Hindlimb muscle (tissue), 1 donor: ENCODE data around the gene GHRHR. TPM values are rescaled to one million over a fixed set of nuclear protein-coding genes. Genes with fewer than 3 reads are reported as not detected.
A peak's percentile ranks its signal among the peaks of the same experiment; 100 is the strongest.

Source experiments
- DNase-seq: peaks from one replicate; pipeline ENCODE4 v3.0.0-alpha.2; 2013
- polyA plus RNA-seq: library from polyadenylated mRNA; unstranded; fragments of 120-200 nt; gene quantifications from one replicate; pipeline ENCODE4 v1.2.1, GENCODE V29; 2013; ENCODE audit not compliant: insufficient read length

Gene GHRHR
- polyA plus RNA-seq, 1 donor = 0.58 TPM

DNA sequence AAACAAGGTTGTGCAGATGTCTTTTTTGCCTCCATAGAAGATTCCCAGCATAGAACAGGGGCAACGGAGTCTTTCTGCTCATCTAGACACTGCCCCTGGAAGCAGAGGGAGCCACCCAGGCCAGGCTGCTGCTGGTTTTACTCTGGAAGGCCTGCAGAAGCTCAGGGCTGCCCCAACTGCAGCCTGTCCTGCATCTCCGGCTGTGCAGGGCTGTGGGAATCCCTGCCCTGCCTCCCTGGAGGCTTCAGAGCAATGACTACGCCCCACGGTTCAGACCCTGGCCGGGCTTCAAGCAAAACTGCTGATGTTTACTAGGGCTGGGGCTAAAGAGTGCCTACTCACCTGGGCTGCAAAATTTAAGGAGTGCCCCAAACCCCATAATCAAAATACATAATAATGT, 43.9 kb downstream of the GHRHR start:
- DNase-seq = no peak

DNA sequence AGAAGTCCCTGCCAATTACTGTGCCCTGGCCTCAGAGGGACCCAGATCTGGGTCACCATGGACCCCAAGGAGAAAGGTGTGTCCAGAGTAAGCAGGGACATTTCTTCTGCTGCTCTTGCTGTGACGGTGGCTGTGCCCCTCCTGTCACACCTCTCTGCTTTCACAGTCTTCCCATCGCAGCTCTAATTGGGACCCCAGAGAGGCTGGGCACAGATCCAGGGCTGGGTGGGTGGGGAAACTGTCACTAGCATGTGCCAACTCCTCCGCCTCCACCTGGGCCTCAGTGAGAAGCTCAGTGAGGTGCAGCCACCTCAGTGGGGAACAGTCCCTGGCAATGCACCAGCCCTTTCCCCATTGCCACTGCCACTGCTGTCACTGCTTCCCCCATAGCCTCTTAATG, 51.1 kb downstream of the GHRHR start:
- no peak for DNase-seq

DNA sequence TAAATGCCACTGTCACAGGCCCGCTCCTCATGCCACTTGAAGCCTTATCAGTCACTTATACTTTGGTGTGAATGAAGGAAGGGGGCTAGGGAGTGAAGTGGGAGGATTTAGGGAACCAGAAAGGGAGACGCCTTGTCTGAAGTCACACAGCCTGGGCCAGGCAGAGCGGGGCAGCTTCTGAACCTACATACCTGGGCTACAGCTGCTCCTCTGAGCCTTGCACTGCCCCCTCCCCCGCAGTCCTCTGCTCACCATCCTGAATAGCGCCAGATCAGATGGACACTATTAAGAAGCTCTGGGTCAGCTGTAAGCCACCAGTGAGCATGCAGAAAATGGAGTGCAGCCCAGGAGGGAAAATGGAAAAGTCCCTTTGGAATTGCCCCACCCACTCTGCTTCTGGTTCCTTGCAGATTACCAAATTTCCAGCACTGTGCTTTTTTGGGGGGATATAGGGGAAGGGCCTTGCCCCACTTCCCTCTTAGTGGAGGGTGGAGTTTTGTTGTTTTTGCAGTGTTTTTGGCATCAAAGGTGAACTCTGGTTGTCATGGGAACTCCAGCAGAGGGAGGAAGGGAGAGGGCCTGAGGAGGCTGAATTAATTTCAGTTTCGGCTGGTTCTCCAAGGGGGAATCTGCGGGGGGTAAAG, 53.4 kb downstream of the GHRHR start:
- DNase-seq = no peak

DNA sequence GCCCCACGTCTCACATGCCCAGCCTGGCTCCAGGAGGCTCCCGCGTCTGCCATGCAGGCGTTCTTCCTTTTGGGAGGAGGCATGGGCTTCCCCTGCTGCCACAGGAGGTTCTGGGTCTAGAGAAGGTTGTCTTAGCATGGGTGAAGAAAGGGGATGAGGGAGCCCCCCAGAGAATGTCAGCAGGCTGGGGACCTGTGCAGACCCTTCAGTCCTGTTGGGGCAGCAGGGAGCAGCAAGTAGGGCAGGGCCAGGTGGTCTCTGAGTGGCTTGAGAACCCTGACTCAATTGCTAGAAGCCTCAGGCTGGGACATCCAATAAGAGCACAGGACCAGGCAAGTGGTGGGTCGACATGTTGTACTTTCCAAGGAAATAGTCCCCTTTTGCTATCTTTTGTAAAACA, 54.0 kb downstream of the GHRHR start:
- DNase-seq = no peak

DNA sequence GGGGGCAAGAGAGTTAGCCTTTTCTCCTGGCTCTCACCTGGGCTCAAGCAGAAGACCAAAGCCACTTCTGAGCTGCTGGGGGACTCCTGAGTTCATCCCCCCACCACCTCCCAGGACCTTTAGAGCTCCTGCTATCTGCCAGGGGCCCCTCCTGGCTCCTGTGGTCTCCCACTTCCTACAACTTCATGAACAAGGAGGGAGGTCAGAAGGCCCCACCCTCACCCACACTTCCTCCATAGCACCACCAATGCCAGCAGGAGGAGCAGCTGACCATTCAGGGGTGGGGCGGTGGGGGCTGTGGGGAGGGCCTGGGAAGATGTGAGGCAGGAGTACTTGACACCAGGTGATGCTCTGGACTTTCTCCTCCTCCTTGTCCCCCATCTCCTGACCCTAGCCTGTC, 55.8 kb downstream of the GHRHR start:
- no peak for DNase-seq

DNA sequence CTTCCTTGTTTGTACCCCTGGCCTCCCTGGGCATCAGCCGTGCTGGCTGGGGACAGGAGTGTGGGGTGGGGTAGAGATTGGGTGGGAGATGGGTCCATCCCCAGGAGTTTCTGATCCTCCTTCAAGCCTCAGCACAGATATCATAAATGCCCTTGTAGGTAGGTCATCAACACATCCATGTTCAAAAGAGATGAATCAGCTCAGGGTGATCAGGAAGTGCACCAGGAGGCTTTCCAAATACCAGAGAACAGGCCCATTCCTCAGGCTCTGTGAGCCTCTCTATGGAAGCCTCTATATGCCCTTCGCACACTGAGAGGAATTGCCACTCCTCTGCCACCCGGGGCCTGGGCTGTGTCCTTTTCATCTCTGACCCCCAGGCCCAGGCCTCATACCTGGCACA, 56.4 kb downstream of the GHRHR start:
- DNase-seq = no peak

DNA sequence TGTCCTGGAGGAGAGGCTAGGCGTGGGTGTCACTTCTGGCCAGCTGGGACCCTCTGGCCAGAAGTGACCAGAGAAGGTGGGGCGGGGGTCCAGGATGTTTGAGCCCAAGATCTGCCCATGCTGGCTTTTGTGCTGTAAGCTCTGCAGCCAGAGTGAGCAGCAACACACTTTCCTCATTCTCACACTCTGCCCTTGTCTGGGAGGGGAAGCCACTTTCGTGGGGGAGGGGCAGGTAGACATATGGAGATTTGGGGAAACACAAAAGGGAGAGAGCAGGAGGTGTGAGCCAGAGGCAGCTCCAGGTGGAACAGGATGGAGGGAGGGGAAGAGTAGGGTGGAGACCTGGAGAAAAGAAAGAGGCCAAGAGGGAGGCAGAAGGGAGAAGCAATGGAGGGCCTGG, 56.9 kb downstream of the GHRHR start:
- DNase-seq = no peak

DNA sequence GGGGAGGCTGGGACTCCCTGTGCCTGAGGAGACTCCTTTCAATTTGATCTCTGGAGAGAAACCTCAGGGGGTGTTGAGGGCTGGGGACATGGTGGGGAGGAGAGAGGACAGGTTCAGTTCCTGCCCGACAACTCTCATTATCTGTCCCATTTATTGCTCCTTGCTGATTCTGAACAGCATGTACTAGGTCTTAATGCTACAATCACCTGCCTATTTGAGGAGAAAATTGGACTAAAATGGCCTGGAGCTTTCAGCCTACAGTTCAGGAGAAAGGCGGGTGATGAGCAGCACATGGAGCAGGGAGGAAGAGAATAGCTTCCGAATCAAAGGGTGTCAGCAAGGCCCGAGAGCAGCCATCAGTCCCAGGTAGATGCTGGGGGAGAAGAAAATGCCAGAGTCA, 58.4 kb downstream of the GHRHR start:
- no peak for DNase-seq

DNA sequence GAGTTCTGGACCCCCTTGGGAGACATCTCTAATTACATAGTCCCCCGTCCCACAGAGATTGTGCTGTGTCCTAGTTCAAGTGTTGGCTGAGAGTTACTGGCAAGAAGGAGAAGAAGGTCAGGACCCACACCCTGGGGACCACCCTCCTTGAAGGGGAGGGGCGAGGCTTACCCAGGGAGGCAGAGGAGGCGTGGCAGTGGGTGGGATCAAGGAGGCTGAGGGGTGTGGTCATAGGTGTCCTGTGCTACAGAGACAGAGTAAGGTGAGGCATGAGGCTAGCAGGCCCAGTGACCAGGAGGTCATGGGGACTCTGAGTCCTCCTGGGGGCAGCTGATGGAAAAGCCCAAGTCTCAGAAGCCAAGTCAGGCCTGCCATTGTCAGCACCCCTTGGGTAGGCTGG, 59.0 kb downstream of the GHRHR start:
- DNase-seq = no peak

DNA sequence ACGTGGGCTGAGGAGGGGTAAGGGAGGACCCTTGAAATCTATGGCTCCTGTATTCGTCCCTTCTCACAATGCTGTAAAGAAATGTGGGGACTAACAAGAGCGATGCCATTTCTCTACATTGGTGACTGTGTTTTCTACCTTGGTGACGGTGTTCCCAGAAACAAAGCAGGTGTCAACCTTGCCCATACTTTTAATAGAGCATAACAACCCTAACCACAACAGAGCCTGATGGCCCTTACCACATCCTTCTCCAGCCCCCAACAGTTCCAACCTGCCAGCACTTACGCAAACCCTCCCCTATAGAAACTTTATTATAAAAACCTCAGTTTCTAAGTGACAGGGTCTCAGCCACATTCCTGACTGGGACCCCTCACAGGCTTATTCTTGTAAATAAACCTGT, 60.1 kb downstream of the GHRHR start:
- DNase-seq = no peak

DNA sequence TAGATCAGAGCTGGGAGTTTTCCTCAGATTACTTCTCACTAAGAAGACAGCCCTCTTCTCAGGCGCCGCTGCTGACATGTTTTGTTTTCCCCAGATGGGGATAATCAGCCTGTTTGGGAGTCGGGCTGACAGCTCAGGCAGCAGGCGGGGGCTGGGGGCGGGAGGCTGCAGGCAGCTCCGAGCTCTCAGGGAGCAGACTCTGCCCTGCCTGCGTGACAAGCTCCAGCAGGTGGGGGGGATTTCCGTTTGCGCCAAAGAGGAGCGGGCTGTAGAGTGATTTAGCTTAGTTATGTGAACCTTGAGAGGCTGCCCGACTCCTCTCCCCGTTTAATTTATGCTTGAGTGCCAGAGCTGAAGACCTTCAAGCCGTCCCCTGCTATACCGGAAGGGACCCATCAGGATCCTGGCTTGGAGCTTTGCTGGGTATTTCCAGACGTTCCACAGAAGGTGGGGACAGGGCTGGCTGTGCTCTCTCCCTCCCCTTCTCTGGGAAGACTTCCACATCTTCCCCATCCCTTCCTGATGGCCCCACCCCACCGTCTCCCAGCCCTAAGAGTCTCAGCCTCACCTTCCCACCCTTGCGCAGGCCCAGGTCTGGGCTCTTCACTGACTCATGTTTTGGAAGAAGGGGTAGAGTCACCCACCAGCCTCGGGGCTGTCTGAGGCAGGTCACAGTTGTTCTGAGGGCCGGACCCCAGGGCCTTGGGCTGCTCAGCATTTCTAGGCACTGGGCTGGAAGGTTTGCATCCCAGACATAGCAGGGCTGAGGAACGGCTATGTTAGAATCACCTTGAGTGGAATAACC, 63.6 kb downstream of the GHRHR start:
- peak; percentile 52 for DNase-seq

DNA sequence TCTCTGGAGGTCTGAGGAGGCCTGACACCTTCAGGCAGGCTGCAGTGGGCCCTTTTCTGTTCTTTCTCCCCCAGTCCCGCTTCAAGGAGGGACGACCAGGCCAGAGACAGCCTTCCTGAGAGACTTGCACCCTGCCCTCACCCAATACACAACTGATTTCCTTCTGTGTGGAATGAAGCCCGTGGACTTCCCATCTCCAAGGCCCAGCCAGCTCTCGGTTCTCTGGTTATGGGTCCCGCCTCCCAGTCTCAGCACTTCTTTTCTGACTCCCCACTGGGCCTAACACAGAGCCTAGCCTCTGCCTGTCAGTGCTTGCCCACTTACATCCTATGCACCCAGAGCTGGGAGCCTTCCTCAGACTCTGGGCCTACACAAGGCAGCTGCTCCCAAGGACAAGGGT, 64.3 kb downstream of the GHRHR start:
- DNase-seq = no peak

DNA sequence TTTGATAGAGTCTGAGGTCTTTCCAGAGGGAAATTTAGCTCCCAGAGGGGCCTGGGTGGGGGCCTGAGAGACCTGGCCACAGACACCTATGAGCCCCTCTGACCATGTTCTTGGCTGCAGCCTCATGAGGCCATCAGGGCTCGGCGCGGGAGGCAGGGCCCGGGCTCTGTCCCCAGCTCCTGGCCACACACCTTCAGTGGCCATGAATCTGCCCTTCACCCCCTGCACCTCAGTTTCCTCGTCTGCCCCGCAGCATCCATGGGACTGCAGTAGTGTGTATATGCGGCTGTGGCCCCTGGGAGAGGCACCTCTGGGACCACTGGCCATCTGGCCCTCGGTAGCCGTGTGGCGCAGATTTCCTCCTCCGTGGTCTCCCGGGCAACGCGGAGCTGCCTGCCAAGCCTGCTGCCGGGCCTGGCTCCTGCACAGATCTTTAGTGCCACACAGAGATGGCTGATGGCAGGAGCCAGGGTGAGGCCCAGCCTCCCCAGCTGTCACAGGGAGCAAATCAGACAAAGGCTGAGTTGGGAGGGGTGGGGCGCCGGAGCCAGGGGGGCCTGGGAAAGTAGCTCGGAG, 64.8 kb downstream of the GHRHR start:
- DNase-seq = no peak

Other genes with a start within 250 kb of the GHRHR start
- gene INMT, start 211.8 kb upstream of the GHRHR start, polyA plus RNA-seq = 11.9 TPM
- 4.7 TPM for gene MINDY4, start 192.5 kb upstream of the GHRHR start, polyA plus RNA-seq
- gene AQP1, start 52.1 kb upstream of the GHRHR start, polyA plus RNA-seq = 116 TPM
- 10.5 TPM for gene ADCYAP1R1, start 88.4 kb downstream of the GHRHR start, polyA plus RNA-seq